ENCODE results near the gene TNFRSF13B.

TNFRSF13B gene

DNA sequence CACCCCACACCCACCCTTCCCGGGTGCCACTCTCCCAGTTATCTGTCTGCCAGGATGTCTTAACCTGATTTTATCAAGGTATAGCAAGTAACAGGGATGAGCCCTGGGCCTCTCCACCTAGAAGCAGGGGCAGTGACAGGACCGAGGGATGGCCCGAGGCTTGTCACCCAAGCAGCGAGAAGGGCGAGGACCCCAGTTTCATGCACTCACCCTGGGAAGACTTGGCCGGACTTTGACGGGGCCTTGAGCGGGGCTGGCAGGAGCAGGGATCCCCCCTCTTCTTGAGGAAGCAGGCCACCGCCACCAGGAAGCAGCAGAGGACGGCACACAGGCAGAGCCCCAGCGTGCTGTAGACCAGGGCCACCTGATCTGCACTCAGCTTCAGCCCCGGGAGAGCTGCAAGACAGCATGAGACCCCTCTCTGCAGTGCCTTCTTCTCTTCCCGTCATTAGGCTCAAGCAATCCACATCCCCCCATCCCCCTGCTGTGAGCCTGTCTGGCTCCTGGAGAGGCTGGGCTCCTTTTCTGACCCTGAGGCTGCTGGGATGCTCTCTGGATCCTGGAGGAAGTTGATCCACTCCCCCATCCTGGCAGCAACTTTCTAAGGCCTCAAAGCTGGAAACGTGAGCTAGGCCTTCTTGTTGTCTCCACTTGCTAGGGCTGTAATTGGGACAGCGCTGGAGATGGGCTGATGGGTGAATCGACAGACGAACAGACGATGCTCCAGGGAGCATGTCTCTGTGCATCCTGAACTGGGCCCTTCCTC, 31.6 kb downstream of the TNFRSF13B start:
- FAIRE-seq (no peak), DNase-seq (ENCODE audit: insufficient read length, low spot score) (no peak)

DNA sequence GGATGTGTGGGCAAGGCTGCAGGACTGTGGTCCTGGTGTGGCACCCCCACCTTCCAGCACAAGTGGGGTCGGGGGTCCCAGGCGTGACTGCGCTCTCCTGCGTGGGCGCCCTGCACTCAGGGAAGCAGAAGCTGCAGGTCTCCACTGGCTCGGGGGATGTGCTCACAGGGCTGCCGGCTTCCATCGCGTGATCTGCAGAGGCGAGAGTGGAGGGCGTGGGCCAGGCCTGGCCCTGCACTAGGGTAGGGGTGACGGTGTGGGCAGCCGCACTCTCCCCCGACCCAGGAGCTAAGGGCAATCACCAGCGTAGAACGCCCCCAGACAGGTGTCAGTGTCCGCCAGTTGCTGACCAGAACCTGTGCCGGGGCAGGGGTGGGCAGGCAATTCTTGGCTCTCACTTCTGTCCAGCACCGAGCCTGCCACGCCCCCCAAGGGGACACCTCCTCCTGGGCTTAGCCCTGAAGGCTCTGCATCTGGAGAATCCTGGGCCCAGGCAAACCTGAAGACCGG, 32.3 kb downstream of the TNFRSF13B start:
- DNase-seq (ENCODE audit: insufficient read length, low spot score): no peak
- no peak for FAIRE-seq

DNA sequence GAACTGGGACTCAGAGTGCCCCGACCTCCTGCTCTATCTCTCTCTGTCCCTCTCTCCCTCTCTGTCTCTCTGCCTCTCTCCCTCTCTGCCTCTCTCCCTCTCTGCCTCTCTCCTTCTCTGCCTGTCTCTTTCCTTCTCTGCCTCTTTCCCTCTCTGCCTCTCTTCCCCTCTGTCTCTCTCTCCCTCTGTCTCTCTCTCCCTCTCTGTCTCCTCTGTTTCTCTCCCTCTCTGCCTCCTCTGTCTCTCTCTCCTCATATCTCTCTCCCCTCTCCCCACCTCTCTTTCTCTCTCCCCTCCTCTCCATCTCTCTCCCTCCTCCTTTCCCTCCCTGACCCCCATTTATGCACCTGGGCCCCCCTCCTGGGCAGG, 32.7 kb downstream of the TNFRSF13B start:
- FAIRE-seq (no peak), DNase-seq (ENCODE audit: insufficient read length, low spot score) (no peak)

DNA sequence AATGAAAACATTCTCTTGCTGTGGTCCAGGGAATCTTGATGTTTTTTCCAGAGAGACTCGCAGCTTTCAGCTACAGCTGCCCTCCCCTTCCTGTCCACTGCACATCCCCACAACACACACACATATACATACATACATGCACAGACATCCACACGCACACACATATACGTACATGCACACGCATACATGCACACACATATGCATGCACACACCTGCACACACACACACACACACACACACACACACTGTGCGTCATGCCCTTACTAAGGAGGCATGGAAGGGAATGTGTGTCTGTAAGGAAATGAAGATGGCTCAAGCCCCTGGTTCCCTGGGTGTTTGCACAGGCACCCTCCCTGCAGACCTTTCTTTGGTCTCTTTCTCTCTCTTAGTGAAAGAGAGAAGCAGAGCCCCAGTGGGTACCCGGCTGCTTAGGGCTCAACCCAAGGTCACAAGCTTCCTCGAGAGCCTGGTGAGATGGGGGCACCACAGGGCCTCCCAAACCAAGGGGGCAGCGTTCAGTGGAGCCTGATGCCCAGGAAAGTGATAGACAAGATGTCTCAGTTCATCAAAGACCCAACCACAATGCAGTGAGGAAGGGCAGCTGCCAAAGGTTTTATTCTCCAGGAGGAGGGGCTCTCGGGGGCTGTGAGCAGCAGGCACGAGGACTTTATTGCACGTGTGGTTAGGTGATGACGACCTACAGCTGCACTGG, 33.3 kb downstream of the TNFRSF13B start:
- no peak for FAIRE-seq
- DNase-seq (ENCODE audit: insufficient read length, low spot score): no peak

DNA sequence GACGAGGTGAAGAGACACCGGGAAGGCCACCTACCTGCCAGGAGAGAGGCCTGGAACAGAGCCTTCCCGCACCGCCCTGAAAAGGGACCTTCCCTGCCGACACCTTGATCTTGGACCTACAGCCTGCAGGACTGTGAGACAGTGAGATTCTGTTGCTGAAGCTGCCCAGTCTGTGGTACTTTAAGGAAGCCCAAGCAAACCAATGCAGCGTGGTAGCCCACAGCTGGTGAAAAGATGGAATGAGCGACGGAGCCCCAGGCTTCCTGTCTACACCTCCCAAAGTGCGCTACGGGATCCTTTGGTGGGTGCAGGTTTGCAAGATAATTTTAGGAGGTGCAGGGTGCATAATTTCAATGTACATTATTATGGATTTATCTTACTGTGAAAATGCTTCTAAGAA, 33.9 kb downstream of the TNFRSF13B start:
- DNase-seq (ENCODE audit: insufficient read length, low spot score) (no peak), FAIRE-seq (no peak)

DNA sequence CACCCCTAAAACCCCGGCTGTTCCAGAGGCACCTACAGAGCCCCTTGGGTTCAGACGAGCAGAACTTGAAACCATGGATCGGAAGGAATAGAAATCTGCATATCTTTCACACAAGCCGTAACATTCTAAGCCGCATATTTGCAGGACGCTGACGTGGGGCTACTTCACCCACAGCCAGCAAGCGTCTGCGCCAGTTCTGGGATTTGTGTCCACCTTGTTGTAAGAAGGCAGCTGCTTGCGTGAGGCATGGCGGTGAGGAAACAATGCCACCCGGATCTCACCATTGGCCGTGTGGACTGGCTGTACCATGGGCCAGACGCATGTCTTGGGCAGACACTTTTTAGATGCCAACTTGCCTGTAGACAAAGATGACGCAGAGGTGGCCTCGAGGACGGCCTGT, 34.5 kb downstream of the TNFRSF13B start:
- DNase-seq (ENCODE audit: insufficient read length, low spot score) (no peak), FAIRE-seq (no peak)

DNA sequence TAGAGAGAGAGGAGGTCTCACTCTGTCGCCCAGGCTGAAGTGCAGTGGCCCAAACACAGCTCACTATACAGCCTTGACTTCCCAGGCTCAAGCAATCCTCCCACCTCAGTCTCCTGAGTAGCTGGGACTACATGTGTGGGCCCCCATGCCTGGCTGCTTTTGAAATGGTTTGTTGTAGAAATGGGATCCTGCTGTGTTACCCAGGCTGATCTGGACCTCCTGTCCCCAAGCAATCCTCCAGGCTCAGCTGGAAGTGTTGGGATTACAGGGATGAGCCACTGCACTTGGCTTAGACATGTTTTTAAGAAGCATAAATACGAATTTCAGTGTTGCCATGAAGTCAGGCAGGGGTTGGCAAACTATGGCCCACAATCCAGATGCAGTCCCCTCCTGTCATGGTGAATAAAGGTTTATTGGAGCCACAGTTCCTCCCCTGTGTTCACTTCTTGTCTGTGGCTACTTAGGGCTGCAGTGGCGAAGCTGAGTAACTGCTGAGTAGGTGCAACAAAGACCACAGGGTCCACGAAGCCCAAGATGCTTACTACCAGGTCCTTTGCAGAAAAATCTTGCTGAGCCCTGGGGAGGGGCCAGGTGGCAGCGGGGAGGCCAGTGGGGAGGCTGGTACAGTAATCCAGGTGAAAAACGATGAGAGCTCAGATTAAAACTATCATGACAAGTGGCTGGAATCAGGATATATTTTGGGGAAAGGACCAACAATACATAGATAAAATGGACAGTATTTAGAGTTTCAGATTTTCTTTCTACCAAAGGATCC, 35.2 kb downstream of the TNFRSF13B start:
- no peak for DNase-seq (ENCODE audit: insufficient read length, low spot score)
- FAIRE-seq: no peak

DNA sequence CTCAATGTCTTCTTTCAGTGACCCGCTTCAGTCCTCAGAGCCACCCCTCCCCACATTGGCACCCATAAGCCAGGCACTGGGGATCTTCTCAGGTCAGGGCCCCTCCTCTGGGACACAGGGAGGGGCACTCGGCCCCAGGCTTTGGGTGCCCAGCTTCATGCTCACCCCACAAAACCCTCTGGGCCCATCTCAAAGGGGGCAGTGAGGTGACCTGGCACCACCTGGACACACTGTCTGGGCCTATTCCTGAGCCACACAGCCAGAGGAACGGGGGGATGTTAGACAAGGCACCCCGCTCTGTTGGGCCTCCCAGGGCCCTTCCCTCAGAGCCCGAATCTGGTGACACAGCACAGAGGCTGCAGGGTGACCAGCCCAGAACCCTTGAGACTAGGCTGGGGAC, 36.1 kb downstream of the TNFRSF13B start:
- DNase-seq (ENCODE audit: insufficient read length, low spot score) (no peak), FAIRE-seq (no peak)

DNA sequence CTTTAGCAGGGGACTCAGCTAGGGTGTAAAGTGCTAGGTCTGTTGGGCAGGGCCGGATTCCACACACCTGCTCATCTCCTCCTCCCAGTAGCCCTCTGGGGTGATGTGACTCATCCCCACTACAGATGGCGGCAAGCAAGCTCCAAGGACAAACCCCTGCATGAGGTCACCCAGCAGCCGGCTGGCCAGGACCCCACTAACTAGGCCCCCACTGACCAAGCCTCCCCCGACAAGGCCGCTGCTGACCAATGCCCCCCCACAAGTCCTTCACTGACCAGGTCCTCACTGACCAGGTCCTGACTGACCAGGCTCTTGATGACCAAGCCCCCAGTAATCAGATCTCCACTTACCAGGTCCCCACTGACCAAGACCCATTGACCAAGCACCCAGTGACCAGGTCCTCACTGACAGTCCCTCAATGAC, 36.7 kb downstream of the TNFRSF13B start:
- DNase-seq (ENCODE audit: insufficient read length, low spot score) (no peak), FAIRE-seq (no peak)

DNA sequence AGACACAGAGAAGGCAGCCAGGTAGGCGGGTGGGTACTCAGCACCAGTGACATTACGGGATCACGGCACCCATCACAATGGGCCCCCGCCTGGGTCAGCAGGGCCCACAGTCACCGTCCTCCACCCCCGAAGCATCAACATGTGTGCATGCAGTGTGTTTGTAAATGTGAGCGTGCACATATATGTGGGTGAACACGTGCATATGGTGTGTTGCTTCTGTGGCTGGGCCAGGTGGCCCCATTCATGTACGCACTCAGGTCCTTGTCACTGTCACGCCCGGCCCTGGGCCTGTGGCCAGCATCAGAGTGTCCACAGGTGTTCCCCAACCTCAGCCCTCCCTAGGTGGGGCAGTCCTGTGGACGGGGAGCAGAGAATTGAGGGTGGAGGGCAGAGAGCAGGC, 37.1 kb downstream of the TNFRSF13B start:
- no peak for FAIRE-seq
- DNase-seq (ENCODE audit: insufficient read length, low spot score): no peak

DNA sequence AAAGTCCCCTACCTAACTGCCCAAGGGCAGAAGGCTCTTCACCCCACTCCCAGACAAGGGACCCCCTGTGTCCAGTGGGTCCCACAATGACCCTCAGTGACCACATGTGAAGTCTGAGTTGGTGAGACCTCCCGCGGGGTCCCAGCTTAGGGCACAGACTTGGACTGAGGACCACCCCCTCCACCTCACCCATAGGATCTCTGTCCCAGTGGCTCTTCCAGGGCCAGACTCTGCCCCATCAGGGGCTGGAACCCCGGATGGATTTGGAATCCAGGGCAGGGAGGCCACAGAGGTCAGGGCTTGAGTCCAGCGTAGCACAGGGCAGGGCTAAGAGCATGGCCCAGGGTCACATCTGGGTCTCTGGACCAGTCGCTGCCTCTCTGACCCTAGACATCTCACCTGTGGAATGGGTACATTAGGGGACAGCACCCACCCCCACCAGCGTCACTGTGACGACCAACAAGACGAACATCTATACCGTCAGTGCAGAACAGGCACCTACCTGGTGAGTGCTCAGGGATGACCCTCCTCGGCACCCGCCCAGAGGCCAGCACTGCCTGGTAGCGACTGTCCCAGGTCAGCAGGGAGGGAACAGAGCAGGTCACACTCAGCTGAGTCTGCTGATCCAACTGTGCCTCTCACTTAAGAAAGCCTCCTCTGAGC, 37.7 kb downstream of the TNFRSF13B start:
- no peak for FAIRE-seq
- DNase-seq (ENCODE audit: insufficient read length, low spot score): no peak

DNA sequence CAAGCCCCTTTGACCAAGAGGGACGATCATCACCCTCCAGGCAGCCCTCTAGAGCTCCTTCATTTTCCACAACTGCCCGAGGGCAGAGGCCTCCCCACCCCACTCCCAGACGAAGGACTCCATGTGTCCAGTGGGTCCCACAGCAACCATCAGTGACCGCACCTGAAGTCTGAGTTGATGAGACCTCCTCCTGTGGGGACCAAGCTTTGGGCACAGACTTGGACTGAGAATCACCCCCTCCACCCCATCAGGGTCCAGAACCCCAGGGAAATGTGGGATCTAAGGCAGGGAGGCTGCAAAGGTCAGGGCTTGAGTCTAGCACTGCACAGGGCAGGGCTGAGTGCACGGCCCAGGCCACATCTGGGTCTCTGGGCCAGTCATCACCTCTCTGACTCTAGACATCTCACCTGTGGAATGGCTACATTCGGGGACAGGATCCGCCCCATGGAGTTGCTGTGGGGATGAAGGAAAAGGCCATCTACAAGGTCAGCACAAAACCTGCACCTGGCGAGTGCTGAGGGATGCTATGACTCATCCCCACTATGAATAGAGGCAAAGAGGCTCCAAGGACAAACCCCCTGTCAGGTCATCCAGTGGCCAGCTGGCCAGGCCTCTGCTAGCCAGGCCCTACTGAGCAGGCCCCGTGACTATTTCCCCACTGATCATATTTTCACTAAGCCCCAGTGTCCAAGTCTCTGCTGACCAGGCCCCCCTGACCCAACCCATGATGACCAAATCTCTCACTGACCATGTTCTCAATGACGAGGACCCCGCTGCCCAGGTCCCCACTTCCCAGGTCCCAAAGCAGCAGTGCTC, 38.4 kb downstream of the TNFRSF13B start:
- FAIRE-seq: no peak
- no peak for DNase-seq (ENCODE audit: insufficient read length, low spot score)

DNA sequence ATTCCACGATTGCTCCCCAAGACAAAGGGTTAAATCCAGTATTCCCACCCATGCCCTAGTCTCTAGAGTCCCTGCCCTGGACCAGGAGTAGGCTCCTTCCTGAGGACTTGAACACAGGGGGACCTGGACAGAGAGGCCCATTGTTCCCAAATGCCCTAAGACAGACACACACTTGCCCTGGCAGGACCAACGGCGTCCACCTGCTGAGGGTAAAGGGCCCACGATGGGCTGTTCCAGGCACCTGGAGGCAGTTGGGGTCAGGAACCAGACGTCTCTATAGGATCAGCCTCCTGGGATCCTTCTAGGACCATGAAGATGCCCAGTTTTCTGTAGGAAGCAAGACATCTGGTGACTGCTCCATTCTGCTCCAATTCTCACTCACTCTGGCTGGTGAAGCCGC, 39.3 kb downstream of the TNFRSF13B start:
- DNase-seq (ENCODE audit: insufficient read length, low spot score): no peak
- no peak for FAIRE-seq

DNA sequence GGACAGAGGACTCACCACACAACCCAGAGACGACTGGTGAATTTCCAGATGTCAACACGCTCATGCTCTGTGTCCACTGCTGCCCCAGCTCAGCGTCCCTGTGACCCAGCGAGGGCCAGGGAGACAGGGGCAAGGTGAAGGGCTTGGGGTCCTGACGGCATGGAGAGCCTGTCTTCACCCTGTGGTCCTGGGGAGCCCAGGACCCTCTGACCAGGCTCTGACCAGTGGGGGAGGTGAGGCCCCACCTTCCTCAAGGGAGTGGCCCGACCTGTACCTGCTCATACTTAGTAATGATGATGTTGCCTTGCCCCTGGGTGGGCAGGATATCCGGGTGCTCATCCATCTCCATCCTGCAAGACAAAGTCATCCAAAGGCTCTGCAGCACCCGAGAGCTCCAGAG, 39.8 kb downstream of the TNFRSF13B start:
- DNase-seq (ENCODE audit: insufficient read length, low spot score) (no peak), FAIRE-seq (no peak)

DNA sequence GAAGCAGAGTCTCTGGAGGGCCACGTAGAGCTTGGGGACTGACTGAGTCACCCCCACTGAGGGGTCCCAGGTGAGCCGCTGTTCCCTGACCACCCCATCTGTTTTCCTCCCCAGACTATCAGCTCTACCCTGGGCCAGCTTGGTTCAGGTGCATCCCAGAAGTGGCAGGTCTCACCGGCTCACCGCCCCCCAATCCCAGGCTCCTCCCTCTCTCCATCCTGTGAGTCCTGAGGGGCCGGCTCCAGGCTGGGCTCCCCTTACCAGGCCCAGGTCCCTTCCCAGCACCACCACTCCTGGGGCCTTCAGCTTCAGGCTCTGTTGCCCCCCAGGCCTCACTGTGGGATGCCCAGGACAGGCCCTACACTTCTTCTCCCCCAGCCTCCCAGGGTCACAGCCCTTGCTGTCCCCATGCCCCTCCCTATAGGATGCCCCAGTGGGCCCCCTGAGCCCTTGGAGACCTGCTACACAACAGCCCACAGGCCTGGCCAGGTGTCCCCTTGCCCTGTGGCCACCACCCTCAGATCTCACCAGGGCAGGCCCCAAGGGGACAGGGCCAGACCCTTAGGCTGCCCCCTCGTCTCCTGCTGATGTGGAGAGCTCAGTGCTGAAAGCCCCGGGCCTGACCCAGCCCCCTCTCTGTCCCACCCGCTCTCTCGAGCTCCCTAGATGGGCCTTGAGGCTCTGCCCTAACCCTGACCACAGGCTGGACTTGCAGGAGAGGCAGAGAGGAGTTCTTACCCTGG, 40.4 kb downstream of the TNFRSF13B start:
- FAIRE-seq: no peak
- DNase-seq (ENCODE audit: insufficient read length, low spot score): no peak

DNA sequence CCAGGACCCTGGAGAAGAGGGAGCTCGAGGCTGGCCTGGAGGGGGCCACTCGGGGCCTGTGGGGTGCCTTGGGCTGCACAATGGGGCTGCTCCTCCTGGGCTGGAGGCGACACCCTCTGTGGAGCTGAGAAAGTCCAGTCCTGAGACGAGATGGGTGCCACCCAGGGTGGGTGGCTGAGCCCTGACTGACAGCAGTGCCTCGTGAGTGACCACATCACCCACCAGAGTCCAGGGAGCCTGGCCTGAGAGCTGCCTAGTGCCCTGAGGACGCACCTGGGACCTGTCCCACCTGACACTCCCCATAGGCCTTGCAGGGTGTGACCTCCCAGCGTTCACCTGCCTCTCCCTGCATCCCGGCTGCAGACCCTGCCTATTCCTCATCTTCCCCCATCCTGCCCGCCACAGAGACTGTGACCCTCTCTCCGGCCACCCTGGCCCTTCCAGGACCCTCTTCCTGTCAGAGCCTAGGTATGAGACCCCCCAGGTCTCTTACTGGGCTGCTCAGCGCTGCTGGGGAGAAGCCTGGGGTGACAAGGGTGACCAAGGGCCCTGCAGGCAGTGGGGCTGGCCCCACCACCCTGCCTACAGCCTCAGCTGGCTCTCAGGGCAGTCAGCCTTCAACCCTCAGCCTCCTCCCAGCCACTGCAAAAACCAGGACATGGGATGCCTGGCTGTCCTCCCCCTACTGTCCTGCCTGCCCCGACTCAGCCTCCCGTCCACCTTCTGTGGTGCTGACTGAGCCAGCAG, 41.2 kb downstream of the TNFRSF13B start:
- no peak for DNase-seq (ENCODE audit: insufficient read length, low spot score)
- no peak for FAIRE-seq

DNA sequence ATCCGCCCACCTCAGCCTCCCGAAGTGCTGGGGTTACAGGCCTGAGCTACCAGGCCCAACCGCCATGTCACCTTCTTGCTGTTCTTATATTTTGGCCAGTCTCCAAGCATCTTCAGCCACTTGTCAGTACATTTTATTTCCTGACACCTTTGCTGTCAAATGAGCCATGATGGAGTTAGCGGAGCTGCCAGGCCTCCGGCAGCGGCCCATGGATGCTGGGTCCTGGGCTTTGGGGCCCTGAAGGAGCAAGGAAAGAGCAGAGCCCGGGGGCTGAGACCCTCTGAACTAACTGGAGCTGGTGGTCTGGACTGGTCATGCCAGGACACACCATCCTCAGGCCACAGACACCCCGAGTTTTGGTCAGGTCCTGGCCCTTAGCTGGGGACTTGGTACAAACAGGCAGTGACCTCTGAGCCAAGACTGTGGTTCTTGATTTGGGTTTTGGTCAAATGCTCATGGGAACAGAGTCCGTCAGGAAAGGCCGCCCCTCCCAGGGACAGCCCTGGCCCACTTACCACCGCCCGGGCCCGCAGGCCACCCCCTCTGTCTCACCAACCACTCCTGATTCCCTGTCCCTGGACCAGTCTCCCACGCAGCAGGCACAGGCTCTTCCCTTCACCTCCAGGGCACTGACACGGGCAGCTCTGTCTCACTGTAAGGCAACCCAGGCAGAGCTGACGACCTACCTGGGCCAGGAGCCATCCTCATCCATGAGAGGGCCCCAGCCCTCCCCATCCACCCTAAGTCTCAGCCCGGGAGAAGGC, 42.0 kb downstream of the TNFRSF13B start:
- FAIRE-seq (no peak), DNase-seq (ENCODE audit: insufficient read length, low spot score) (no peak)

All from GM19239 (cell line).